Fibroblast of mammary gland (primary cell): ENCODE results near the gene FNBP1L.

ENCODE experiments used
- DNase-seq: peaks from one replicate; pipeline ENCODE4 v3.0.0-alpha.2; 2010; ENCODE audit warnings: low read depth
- H3K4me3 ChIP-seq: 2 replicates; pipeline ENCODE4 v1.5.1; 2011; ENCODE audit warnings: low read depth, mild to moderate bottlenecking, low read length, moderate library complexity; ENCODE audit not compliant: control insufficient read depth
- TF ChIP-seq, protein P1 (sequence below): conservative IDR thresholded peaks from 2 replicates; pipeline ENCODE4 v1.5.1; 2011; ENCODE audit warnings: low read depth, low read length, inconsistent platforms; ENCODE audit not compliant: control insufficient read depth, insufficient read depth

Gene FNBP1L

DNA sequence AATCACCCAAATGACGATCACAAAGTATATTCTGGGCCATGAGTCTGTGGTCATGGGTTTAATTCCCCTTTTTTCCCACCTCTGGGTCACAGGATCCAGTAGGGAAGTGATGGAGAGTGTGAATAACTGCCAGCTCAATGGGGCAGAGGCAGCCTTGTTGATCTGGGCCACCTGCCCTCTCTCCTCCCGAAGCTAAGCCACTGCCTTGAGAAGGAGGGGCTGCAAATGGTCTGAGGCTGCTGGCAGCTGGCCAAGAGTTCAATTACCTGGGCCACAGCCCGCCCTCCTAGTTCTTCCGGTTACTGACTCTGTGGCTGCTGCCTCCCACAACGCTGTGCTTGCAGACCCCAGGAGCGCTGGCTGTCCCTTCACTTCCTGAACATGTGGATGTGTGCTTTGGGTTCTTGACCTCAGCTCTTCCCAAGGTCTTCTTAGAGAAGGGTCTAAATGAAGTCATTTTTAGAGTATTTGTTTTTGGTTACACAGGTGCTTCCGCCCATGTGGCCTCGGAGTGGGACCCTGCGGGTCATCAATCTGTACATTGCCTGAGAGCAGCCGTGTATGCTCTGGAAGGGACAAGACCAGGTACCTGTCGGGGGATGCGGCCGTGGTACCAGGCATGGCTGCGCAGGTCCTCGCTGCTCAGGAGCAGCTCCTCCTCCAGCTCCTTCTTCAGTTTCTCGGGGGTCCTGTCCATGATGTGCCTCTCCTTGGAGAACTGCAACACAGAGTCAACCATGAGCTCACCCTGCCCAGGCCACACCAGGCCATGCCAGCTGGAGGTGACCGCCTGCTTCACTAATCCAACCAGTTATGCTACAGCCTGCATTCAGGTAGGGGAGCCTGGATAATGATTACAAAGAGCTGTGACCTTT, 144.0 kb downstream of the FNBP1L start:
- no peak for DNase-seq
- TF ChIP-seq, protein P1, sequence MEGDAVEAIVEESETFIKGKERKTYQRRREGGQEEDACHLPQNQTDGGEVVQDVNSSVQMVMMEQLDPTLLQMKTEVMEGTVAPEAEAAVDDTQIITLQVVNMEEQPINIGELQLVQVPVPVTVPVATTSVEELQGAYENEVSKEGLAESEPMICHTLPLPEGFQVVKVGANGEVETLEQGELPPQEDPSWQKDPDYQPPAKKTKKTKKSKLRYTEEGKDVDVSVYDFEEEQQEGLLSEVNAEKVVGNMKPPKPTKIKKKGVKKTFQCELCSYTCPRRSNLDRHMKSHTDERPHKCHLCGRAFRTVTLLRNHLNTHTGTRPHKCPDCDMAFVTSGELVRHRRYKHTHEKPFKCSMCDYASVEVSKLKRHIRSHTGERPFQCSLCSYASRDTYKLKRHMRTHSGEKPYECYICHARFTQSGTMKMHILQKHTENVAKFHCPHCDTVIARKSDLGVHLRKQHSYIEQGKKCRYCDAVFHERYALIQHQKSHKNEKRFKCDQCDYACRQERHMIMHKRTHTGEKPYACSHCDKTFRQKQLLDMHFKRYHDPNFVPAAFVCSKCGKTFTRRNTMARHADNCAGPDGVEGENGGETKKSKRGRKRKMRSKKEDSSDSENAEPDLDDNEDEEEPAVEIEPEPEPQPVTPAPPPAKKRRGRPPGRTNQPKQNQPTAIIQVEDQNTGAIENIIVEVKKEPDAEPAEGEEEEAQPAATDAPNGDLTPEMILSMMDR: no peak
- no peak overlapping the region for H3K4me3 ChIP-seq

DNA sequence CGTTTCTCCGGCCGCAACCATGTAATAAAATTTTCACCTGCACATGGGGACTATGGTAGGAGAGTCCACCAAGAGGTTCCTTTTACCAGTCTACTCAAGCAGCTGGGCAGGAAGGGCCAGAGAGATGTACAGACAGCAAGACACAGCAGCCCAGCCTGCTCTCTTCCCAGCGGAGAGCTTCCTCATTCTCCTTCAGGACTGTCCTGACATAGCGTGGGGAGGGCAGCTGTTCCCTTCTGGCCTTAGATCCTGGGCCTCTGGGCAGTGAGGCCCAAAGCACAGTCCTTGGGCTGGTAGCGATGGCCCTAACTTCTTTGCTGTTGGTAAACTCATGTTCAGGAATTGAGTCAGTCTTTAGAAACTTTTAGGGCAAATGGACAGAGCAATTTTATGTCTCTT, 144.6 kb downstream of the FNBP1L start:
- H3K4me3 ChIP-seq: no peak overlapping the region
- no peak for DNase-seq
- TF ChIP-seq, protein P1: no peak

DNA sequence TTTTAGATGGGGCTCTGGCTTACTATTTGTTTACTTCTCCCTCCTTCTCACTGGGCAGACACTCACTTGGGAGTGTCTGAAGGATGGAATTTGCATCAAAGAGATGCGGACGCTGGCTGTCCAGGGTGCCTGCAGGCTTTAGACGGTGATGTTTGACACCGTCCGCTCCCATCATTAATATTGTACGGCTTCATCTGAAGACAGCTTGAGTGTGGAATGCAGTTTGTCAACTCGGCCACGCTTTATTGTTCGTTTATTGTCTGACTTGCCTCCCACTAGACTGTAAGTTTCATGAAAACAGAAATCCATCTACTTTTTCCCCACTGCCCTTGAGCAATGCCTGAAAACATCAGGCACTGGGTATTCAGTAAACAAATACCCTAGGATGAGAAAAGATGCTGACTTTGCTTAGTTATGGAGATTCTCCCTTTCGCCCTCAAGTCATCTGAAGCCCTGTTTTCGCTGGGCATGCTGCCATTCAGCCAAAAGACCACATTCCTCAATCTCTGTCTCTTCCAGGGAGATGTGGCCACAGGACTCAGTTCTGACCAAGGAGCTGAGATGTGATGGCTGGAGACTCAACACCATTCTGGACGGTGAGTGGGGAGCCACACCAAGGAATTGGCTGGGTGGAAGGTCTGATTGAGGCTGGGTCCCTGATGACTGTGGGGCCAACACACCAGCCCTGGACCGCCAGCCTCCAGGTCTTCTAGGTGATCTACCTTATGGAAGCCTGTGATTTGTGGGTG, 146.1 kb downstream of the FNBP1L start:
- H3K4me3 ChIP-seq: no peak overlapping the region
- TF ChIP-seq, protein P1: no peak
- no peak for DNase-seq

DNA sequence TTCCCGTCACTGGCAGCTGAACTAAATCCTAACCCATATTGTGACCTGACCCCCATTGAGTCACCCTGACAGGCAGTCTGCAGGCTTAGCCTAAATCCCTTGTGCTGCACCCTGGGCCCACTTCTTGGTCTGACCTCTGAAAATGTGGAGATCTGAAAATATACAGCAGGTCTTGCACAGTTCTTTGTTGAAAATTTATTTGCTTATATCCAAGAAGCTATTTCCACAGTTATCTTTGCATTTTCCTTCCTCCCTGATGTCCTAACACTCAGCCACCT, 146.6 kb downstream of the FNBP1L start:
- TF ChIP-seq, protein P1: no peak
- H3K4me3 ChIP-seq: no peak overlapping the region
- no peak for DNase-seq

DNA sequence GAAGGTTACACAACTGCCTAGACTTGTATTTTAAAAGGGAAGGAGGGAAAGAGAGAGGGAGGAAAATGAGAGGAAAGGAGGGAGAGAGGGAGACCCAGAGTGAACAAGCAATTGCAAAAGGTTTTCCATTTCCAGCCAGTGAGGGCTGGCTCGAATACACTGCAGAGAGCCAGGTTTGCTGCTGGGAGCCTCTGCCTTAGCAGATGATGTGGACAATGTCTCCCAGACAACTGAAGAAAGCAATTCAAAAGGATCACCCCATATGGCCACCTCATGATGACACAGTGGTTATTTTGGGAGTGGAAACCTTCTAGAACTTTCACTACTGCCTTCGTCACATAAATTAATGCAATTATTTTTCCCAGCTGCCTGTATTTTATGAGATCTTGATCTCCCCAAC, 147.3 kb downstream of the FNBP1L start:
- peak; percentile 87 for DNase-seq
- TF ChIP-seq, protein P1: no peak
- no peak overlapping the region for H3K4me3 ChIP-seq

DNA sequence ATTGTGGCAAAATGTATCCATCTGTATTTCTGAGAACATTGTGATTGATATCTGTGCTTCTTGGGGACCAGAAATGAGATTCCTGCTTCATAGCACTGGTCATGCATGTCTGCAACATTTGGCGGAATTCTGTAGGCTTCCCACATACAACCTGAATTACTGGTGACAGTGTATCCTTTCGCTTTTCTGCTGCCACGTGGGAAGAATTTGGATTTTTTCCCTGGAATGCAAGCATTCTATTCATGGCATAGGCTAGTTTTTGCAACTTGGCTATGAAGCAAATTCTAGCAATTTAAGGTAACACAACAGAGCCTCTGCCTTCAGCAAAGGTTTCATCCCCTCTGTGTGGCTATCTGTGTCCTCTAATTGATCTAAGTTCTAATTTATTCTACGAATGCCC, 147.8 kb downstream of the FNBP1L start:
- TF ChIP-seq, protein P1: no peak
- DNase-seq: no peak
- H3K4me3 ChIP-seq: no peak overlapping the region
